ENCODE measurements around the gene HAVCR1. TPM values are rescaled to one million over a fixed set of nuclear protein-coding genes. Genes with fewer than 3 reads are reported as not detected.

Gene HAVCR1
- total RNA-seq, 1 experiment from 2014 or later = not detected

- no peaks in the 10 kb centered on the region for H3K9me2 ChIP-seq (ENCODE audit: insufficient read depth)
- H3K27me3 ChIP-seq (ENCODE audit: insufficient read depth, low read length) = no peaks in the 10 kb centered on the region
- no peaks in the 10 kb centered on the region for H3K36me3 ChIP-seq (ENCODE audit: control insufficient read depth in 1 of 2, insufficient read depth in 2 of 2, low read length in 2 of 2)
- H3K4me3 ChIP-seq (replicated peaks in 1 of 2; ENCODE audit: low read depth in 1 of 2, low read length in 2 of 2) = no peak overlapping the region
- no peak overlapping the region for H3K4me2 ChIP-seq (ENCODE audit: low read length)
- DNase-seq (ENCODE audit: low read depth, low spot score) (no peak), ATAC-seq (no peak)
- no peak overlapping the region for H3K27ac ChIP-seq (ENCODE audit: low read depth, low read length)
- no peaks in the 10 kb centered on the region for H4K20me1 ChIP-seq (ENCODE audit: insufficient read depth)
- intact Hi-C loops (cut with micrococcal nuclease) = no loop called here
- H3K79me2 ChIP-seq (ENCODE audit: insufficient read depth, low read length) = no peaks in the 10 kb centered on the region
- H3K9ac ChIP-seq (ENCODE audit: low read length) = no peak overlapping the region
- no peaks in the 10 kb centered on the region for H3K9me3 ChIP-seq (ENCODE audit: control insufficient read depth in 1 of 2, insufficient read depth in 1 of 2, low read depth in 1 of 2, low read length in 2 of 2)
- H2AFZ ChIP-seq (ENCODE audit: low read depth, low read length, poor library complexity, severe bottlenecking) = no peak overlapping the region
- peaks cover 0 to 4% of the 10 kb centered on the region in 2 experiments; a peak in 2 of 4 replicates for H3K4me1 ChIP-seq (ENCODE audit: control insufficient read depth in 1 of 2, insufficient read depth in 2 of 2, low read length in 2 of 2)
- ChIA-PET RAD21 (ENCODE audit: low non-redundant PET in 1 of 2, low total read pairs in 2 of 2, uncharacterized antibody in 2 of 2, unreplicated experiment in 2 of 2) (no interaction called here), POLR2A (no interaction called here), CTCF (no interaction called here)
- BruUV-seq (replicated peaks) = no TSS peak
- TF ChIP-seq ZBTB33 (IDR thresholded peaks at IDR 0.05; ENCODE audit: extremely low read depth, insufficient replicate concordance, low read length) (no peak), POLR2A (IDR thresholded peaks at IDR 0.05; ENCODE audit: borderline replicate concordance, extremely low read depth, insufficient read depth, insufficient read length) (no peak), CBX3 (IDR thresholded peaks at IDR 0.05; ENCODE audit: low read depth) (no peak), RAD21 (IDR thresholded peaks at IDR 0.05; ENCODE audit: low read depth) (no peak)
Measured at GRCh38 chr5:157063776-157064430, 5.0 kb upstream of the HAVCR1 start.

GRCh38 chr5:157059891-157060290, 975 bp upstream of the HAVCR1 start:
- TF ChIP-seq SIN3A (IDR thresholded peaks at IDR 0.05; ENCODE audit: low read depth) (no peak), ZFX (IDR thresholded peaks at IDR 0.05) (no peak), YY1 (IDR thresholded peaks at IDR 0.05; ENCODE audit: extremely low read depth, insufficient replicate concordance, low read depth, low read length) (no peak), EZH2 (IDR thresholded peaks at IDR 0.05) (no peak)
- H3K4me2 ChIP-seq (ENCODE audit: low read length) = no peak overlapping the region
- DNase-seq (ENCODE audit: low read depth, low spot score) = no peak
- ChIA-PET POLR2A (no interaction called here), CTCF (no interaction called here), RAD21 (ENCODE audit: low non-redundant PET in 1 of 2, low total read pairs in 2 of 2, uncharacterized antibody in 2 of 2, unreplicated experiment in 2 of 2) (no interaction called here)
- no peak overlapping the region for H3K4me3 ChIP-seq (replicated peaks in 1 of 2; ENCODE audit: low read depth in 1 of 2, low read length in 2 of 2)
- peaks cover 0 to 7% of the 10 kb centered on the region in 2 experiments; a peak in 2 of 4 replicates for H3K4me1 ChIP-seq (ENCODE audit: control insufficient read depth in 1 of 2, insufficient read depth in 2 of 2, low read length in 2 of 2)
- no TSS peak for BruUV-seq (replicated peaks)
- intact Hi-C loops (cut with micrococcal nuclease) = no loop called here
- H2AFZ ChIP-seq (ENCODE audit: low read depth, low read length, poor library complexity, severe bottlenecking) = no peak overlapping the region
- ATAC-seq = no peak
- H3K9me3 ChIP-seq (ENCODE audit: control insufficient read depth in 1 of 2, insufficient read depth in 1 of 2, low read depth in 1 of 2, low read length in 2 of 2) = no peaks in the 10 kb centered on the region
- H3K27me3 ChIP-seq (ENCODE audit: insufficient read depth, low read length) = no peaks in the 10 kb centered on the region
- H3K36me3 ChIP-seq (ENCODE audit: control insufficient read depth in 1 of 2, insufficient read depth in 2 of 2, low read length in 2 of 2) = no peaks in the 10 kb centered on the region
- H3K27ac ChIP-seq (ENCODE audit: low read depth, low read length) = no peak overlapping the region
- H3K79me2 ChIP-seq (ENCODE audit: insufficient read depth, low read length) = no peaks in the 10 kb centered on the region
- no peak overlapping the region for H3K9ac ChIP-seq (ENCODE audit: low read length)
- no peaks in the 10 kb centered on the region for H3K9me2 ChIP-seq (ENCODE audit: insufficient read depth)
- no peaks in the 10 kb centered on the region for H4K20me1 ChIP-seq (ENCODE audit: insufficient read depth)
